Neuron (in vitro differentiated cells): Measurements from ENCODE around the gene CYB561.
"Not testable (repeated sequence)": the region's sequence is repeated elsewhere in the genome, so short reads cannot be mapped to it uniquely, and the experiment has no call there.

Experiments used
- H2AFZ ChIP-seq: one replicate; pipeline ENCODE4 v1.6.1; 2013; ENCODE audit warnings: low read depth, mild to moderate bottlenecking, inconsistent platforms, low read length, moderate library complexity
- H3K27me3 ChIP-seq: one replicate; pipeline ENCODE4 v1.6.1; 2013; ENCODE audit warnings: low read length; ENCODE audit not compliant: insufficient read depth
- H3K36me3 ChIP-seq: one replicate; pipeline ENCODE4 v1.6.1; 2013; ENCODE audit warnings: low read length; ENCODE audit not compliant: insufficient read depth
- H3K4me1 ChIP-seq: one replicate; pipeline ENCODE4 v1.6.1; 2013; ENCODE audit warnings: low read length; ENCODE audit not compliant: insufficient read depth
- H3K4me3 ChIP-seq: 2 replicates; pipeline ENCODE4 v1.5.1; 2013; ENCODE audit warnings: mild to moderate bottlenecking, low read length, moderate library complexity
- H3K9me3 ChIP-seq: one replicate; pipeline ENCODE4 v1.6.1; 2013; ENCODE audit warnings: low read length

Gene CYB561

GRCh38 chr17:63475491-63476412, 29.6 kb upstream of the CYB561 start:
- peaks cover 53% of the 10 kb centered on the region for H3K27me3 ChIP-seq
- H3K36me3 ChIP-seq, result no peaks in the 10 kb centered on the region
- H2AFZ ChIP-seq, result peak overlapping the region; percentile 98
- peak overlapping the region; percentile 56 for H3K4me3 ChIP-seq
- H3K4me1 ChIP-seq, result peaks cover 13% of the 10 kb centered on the region
- H3K9me3 ChIP-seq, result no peaks in the 10 kb centered on the region

GRCh38 chr17:63474586-63475460, 28.7 kb upstream of the CYB561 start:
- Histone ChIP-seq H3K27me3 (peaks cover 44% of the 10 kb centered on the region), H3K4me1 (peaks cover 13% of the 10 kb centered on the region), H3K4me3 (no peak overlapping the region), H2AFZ (no peak overlapping the region), H3K36me3 (no peaks in the 10 kb centered on the region), H3K9me3 (no peaks in the 10 kb centered on the region)

DNA sequence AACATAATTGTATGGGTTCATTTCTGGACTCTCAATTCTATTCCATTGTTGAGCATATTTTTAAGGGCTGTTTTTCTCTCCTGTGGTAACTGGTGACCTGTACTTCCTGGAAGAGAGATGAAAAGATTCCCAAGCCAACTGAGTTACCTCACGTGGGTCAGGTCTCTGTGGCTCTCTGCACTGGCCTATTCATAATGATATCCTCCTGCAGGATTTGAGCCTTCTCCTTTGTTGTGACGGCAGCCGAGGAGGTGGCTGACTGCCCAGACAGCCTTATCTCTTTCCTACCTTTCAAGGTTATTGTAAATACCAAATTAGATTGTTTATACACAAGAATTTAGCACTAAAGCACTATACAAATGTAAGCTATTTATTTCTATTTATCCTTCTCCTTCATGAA, 28.1 kb upstream of the CYB561 start:
- Histone ChIP-seq H3K36me3 (no peaks in the 10 kb centered on the region), H2AFZ (no peak overlapping the region), H3K4me1 (peaks cover 13% of the 10 kb centered on the region), H3K9me3 (no peaks in the 10 kb centered on the region), H3K27me3 (peaks cover 40% of the 10 kb centered on the region), H3K4me3 (no peak overlapping the region)

DNA sequence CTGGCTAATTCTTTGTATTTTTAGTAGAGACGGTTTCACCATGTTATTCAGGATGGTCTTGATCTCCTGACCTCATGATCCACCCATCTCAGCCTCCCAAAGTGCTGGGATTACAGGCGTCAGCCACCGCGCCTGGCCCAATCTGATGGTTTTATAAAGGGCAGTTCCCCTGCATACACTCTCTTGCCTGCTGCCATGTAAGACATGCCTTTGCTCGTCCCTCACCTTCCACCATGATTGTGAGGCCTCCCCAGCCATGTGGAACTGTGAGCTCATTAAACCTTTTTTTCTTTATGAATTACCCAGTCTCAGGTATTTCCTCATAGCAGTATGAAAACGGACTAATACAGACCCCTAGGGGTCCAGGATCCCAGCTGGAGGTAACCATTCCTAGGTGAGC, 22.0 kb upstream of the CYB561 start:
- not testable (repeated sequence) for H3K27me3 ChIP-seq, H2AFZ ChIP-seq, H3K4me1 ChIP-seq, H3K36me3 ChIP-seq, H3K9me3 ChIP-seq, H3K4me3 ChIP-seq

- Histone ChIP-seq H3K4me3 (no peak overlapping the region), H3K4me1 (no peaks in the 10 kb centered on the region), H3K27me3 (peaks cover 6% of the 10 kb centered on the region), H3K9me3 (no peaks in the 10 kb centered on the region), H2AFZ (no peak overlapping the region), H3K36me3 (no peaks in the 10 kb centered on the region)
These were observed 18.7 kb upstream of the CYB561 start for GRCh38 chr17:63464691-63465236.

DNA sequence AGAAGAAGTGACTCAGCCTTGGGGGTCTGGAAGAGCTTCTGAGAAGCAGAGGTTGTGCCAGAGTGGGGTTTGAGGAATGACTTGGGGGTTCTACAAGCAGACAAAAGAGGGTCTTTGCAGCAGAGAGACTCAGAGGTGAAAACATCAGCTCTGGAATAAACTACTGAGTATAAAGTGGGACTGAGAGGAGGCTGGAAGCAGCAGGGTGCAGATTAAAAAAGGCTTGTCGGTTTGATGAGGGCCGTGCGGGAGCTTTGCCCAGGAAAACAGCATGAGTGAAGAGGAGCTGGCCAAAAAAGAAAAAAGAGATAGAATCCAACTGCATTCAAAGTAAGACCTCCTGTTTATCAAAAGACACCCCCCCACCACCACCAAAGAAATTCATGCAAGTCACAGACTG, 17.7 kb upstream of the CYB561 start:
- Histone ChIP-seq H3K27me3 (peaks cover 3% of the 10 kb centered on the region), H3K4me3 (no peak overlapping the region), H2AFZ (no peak overlapping the region), H3K9me3 (no peaks in the 10 kb centered on the region), H3K4me1 (no peaks in the 10 kb centered on the region), H3K36me3 (no peaks in the 10 kb centered on the region)

DNA sequence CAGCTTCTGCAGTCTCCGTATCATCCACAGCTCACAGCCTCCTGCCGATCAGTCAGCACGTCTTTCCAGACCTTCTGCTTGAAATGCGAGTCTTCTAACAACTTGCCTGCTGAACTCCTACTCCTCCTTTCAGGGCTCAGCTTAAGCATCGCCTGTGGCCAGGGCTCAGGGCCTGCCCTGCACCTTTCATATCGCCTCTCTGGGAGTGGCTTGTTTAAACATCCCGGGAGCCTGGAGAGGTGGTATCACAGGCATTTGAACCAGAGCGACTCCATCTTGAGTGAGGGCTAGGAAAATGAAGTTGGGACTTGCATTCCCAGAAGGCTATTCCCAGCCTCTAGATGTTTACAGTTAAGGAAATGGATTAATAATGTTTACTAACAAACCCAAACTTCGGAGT, 13.9 kb upstream of the CYB561 start:
- Histone ChIP-seq H2AFZ (no peak overlapping the region), H3K27me3 (peaks cover 3% of the 10 kb centered on the region), H3K4me1 (no peaks in the 10 kb centered on the region), H3K9me3 (peaks cover 3% of the 10 kb centered on the region), H3K36me3 (no peaks in the 10 kb centered on the region), H3K4me3 (no peak overlapping the region)

- no peak overlapping the region for H3K4me3 ChIP-seq
- peaks cover 3% of the 10 kb centered on the region for H3K9me3 ChIP-seq
- no peak overlapping the region for H2AFZ ChIP-seq
- H3K27me3 ChIP-seq, result peaks cover 3% of the 10 kb centered on the region
- no peaks in the 10 kb centered on the region for H3K4me1 ChIP-seq
- no peaks in the 10 kb centered on the region for H3K36me3 ChIP-seq
These were observed 12.4 kb upstream of the CYB561 start for GRCh38 chr17:63458478-63458877.

GRCh38 chr17:63455417-63455816, 9.3 kb upstream of the CYB561 start:
- Histone ChIP-seq H3K36me3 (no peaks in the 10 kb centered on the region), H3K9me3 (peaks cover 3% of the 10 kb centered on the region), H3K4me1 (no peaks in the 10 kb centered on the region), H2AFZ (no peak overlapping the region), H3K4me3 (no peak overlapping the region), H3K27me3 (peaks cover 14% of the 10 kb centered on the region)

DNA sequence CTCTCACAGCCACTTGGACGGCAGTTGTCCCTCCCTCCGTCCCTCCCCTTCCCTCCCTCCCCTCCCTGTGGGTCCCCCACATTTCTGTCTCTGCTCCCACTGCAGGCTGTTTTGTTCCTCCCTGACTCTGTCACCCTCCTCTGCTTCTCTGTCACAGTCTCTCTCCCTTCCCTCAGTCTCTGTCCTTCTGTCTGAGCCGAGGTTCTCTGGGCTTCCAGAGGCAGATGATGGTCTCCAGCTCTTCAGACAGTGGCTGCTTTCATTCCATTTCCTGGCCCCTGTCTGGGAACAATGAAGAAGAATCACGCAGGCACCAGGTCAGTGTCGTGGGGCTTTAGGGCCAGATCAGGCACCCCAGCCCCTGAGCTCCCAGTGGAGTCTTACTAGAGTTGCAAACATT, 8.8 kb upstream of the CYB561 start:
- Histone ChIP-seq H3K27me3 (peaks cover 15% of the 10 kb centered on the region), H3K9me3 (peaks cover 3% of the 10 kb centered on the region), H3K4me3 (no peak overlapping the region), H2AFZ (no peak overlapping the region), H3K4me1 (no peaks in the 10 kb centered on the region), H3K36me3 (no peaks in the 10 kb centered on the region)

DNA sequence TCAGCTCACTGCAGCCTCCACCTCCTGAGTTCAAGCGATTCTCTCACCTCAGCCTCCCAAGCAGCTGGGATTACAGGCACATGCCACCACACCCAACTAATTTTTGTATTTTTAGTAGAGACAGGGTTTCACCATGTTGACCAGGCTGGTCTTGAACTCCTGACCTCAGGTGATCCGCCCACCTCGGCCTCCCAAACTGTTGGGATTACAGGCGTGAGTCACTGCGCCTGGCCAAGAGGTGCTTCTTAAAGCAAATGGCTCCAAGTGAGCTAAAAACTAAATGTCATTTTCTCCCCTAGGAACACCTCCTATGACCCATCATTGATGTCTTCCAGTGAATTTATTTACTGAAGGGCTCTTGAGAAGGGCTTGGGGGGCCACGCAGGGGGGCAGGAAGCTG, 8.3 kb upstream of the CYB561 start:
- not testable (repeated sequence) for H3K36me3 ChIP-seq, H3K4me1 ChIP-seq, H3K9me3 ChIP-seq, H2AFZ ChIP-seq, H3K4me3 ChIP-seq
- H3K27me3 ChIP-seq, result peaks cover 14% of the 10 kb centered on the region

- Histone ChIP-seq H2AFZ (no peak overlapping the region), H3K4me3 (no peak overlapping the region), H3K27me3 (peaks cover 14% of the 10 kb centered on the region), H3K4me1 (no peaks in the 10 kb centered on the region), H3K9me3 (peaks cover 3% of the 10 kb centered on the region), H3K36me3 (no peaks in the 10 kb centered on the region)
These were observed 7.0 kb upstream of the CYB561 start for GRCh38 chr17:63452962-63453551.
